ENCODE measurements around the gene IRS1. TPM values are rescaled to one million over a fixed set of nuclear protein-coding genes. Genes with fewer than 3 reads are reported as not detected.

Gene IRS1
- total and polyA plus RNA-seq, 2 of the 4 experiments (the other 2 are of a cell fraction) = 21.1 to 37.1 TPM

DNA sequence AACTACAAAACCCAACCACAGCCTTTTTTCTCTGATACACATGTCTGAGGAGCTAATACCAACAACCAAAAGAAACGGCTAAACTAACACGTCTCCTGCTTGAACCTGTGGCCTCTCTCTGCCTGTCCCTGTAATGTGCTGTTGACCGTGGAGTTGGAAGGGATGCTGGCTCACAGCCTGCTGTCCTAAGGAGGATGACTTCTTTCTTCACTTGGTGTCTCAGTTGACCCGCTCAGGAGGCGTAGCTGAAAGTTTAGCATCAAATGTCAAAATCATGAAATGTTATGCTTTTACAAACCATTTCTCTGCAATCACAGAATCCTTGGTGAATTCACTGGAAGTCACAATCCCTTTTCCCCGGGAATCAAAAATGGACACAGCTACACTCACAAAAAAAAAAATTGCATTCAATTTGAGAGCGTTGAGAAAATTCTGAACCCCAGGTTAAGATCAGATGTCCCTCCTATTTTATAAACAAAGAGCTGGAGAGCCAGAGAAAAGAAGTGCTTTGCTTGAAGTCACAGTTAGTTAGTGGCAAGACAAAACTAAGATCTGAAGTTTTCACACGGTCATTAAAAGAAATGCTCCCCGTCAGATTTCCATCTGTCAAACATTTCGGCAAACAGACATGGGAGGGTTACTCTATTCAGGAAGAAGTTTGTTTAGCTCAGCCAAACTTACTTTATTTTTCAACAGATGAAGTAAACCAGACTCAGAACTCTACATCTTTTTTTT is 74.3 kb downstream of the IRS1 start (continued):
- TF ChIP-seq, protein P1, sequence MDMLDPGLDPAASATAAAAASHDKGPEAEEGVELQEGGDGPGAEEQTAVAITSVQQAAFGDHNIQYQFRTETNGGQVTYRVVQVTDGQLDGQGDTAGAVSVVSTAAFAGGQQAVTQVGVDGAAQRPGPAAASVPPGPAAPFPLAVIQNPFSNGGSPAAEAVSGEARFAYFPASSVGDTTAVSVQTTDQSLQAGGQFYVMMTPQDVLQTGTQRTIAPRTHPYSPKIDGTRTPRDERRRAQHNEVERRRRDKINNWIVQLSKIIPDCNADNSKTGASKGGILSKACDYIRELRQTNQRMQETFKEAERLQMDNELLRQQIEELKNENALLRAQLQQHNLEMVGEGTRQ (IDR thresholded peaks at IDR 0.05; ENCODE audit: low read depth, low read length) = no peak

DNA sequence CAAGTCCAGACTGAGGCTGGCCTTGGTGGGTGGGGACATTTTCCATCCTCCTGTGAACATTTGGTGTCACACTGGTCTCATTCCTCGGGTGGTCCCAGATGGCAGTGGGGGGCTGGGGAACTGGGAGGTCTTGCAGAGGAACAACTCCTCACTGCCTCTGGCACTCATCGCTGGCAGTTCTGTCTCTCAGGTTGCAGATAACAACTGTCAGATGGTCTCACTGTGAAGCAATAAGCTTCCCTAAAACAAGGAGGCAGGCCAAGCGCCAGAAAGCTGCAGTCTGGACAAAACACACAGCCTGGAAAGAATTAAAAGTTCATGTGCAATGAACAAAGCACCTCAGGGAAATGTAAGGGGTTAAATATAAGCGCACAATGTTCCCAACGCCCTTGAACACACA is 78.1 kb downstream of the IRS1 start:
- WGBS, 2 experiments (ENCODE audit: extremely low coverage in 2 of 2, insufficient read length in 1 of 2) = 17% methylated on average over 1 of the region's 5 CpGs; no CpG with 5 or more reads in 1 of the 2 experiments
- no peak overlapping the region for H4K8ac ChIP-seq (ENCODE audit: low read depth in 2 of 2, low read length in 2 of 2)
- ChIA-PET CTCF (no interaction called here), POLR2A (ENCODE audit: unreplicated experiment) (no interaction called here)
- H3K9me3 ChIP-seq (ENCODE audit: control insufficient read depth, insufficient read depth, low read length) = no peaks in the 10 kb centered on the region
- no peaks in the 10 kb centered on the region for H3K36me3 ChIP-seq (ENCODE audit: control insufficient read depth, insufficient read depth, low read length)
- H3K4ac ChIP-seq (ENCODE audit: low read depth, low read length) = no peak overlapping the region; the same call in 1 of the 2 replicates
- H4K20me1 ChIP-seq (ENCODE audit: insufficient read depth, low read length) = no peaks in the 10 kb centered on the region
- peaks cover 0 to 4% of the 10 kb centered on the region in 2 experiments; a peak in 1 of 4 replicates for H3K79me1 ChIP-seq (ENCODE audit: low read depth in 1 of 2, low read length in 2 of 2)
- no peak overlapping the region; the same call in 1 of the 2 replicates for H2BK20ac ChIP-seq (ENCODE audit: low read depth, low read length)
- dilution Hi-C loops (cut with HindIII; ENCODE audit: low sequenced_read_pairs, unreplicated experiment) (no loop called here), intact Hi-C loops (cut with micrococcal nuclease) (loop anchor here (10.0 kb wide), 1 partner anchor 497 kb away; no protein-coding TSS in a partner anchor), in situ Hi-C loops (cut with MboI; ENCODE audit: low sequenced_read_pairs) (no loop called here)
- H3K27ac ChIP-seq (ENCODE audit: insufficient read depth, low read length) = no peak overlapping the region
- TF ChIP-seq RCOR1 (IDR thresholded peaks at IDR 0.05; ENCODE audit: insufficient replicate concordance, low read length) (no peak), CEBPB (IDR thresholded peaks at IDR 0.05; ENCODE audit: low read depth, low read length) (peak; percentile 41; the same call in 1 of the 2 replicates)
- H3K4me1 ChIP-seq (ENCODE audit: control insufficient read depth, insufficient read depth, low read length) = peaks cover 12% of the 10 kb centered on the region
- no TSS peak for BruUV-seq (replicated peaks)
- no peak overlapping the region for H2BK5ac ChIP-seq (ENCODE audit: low read depth, low read length, poor library complexity, severe bottlenecking)
- H2AK9ac ChIP-seq (replicated peaks; ENCODE audit: low read depth, low read length, poor library complexity) = no peak overlapping the region
- no peaks in the 10 kb centered on the region for H3K27me3 ChIP-seq (ENCODE audit: control insufficient read depth, insufficient read depth, low read length)
- H2AFZ ChIP-seq (replicated peaks; ENCODE audit: low read length, poor library complexity) = peak overlapping the region; percentile 60
- H2AK5ac ChIP-seq (ENCODE audit: low read depth, low read length) = 0 out of 2 replicates have a peak overlapping the region, but pooled peaks have one; percentile 67
- 0 out of 2 replicates have a peak, but pooled peaks have one; percentile 19 for ATAC-seq (ENCODE audit: low read depth)
- no peak overlapping the region for H3K56ac ChIP-seq (ENCODE audit: extremely low read depth, insufficient read depth, low read length)
- H3K23ac ChIP-seq (ENCODE audit: low read depth, low read length) = no peak overlapping the region; the same call in 1 of the 2 replicates
- H3K9me1 ChIP-seq (ENCODE audit: insufficient read depth, low read length) = no peaks in the 10 kb centered on the region
- H3K4me2 ChIP-seq (ENCODE audit: low read depth, low read length) = no peak overlapping the region
- no peak overlapping the region for H3K9ac ChIP-seq (ENCODE audit: low read depth, low read length)
- no peak overlapping the region for H3K14ac ChIP-seq (replicated peaks; ENCODE audit: low read depth, low read length)
- peak overlapping the region; percentile 38; the same call in 1 of the 2 replicates for H2BK120ac ChIP-seq (ENCODE audit: low read depth, low read length)
- no peak overlapping the region for H2BK15ac ChIP-seq (ENCODE audit: low read depth, low read length)
- peak overlapping the region; percentile 27; the same call in 1 of the 2 replicates for H3K18ac ChIP-seq (ENCODE audit: low read depth, low read length)
- no peak overlapping the region for H4K91ac ChIP-seq (ENCODE audit: insufficient read depth, low read depth, low read length)
- DNase-seq = peak; percentile 36
- H4K5ac ChIP-seq (ENCODE audit: low read depth, low read length) = peak overlapping the region; percentile 6; the same call in 1 of the 2 replicates
- no peak overlapping the region for H3K4me3 ChIP-seq (ENCODE audit: insufficient read depth, low read depth, low read length)

Data from IMR-90 (cell line).